ENCODE data around the gene LCN15. TPM values are rescaled to one million over a fixed set of nuclear protein-coding genes. Genes with fewer than 3 reads are reported as not detected.

Gene LCN15
- total RNA-seq, 4 donors from 2014 or later, result 1.5 to 9.3 TPM; not detected in 2

GRCh38 chr9:136745389-136746154 lies 18.7 kb downstream of the LCN15 start:
- H3K27me3 ChIP-seq, result peaks cover 0 to 20% of the 10 kb centered on the region in 2 donors
- H3K4me1 ChIP-seq, result peaks cover 0 to 30% (median 13%) of the 10 kb centered on the region in 4 donors
- no peaks in the 10 kb centered on the region for H3K9me3 ChIP-seq
- TF ChIP-seq POLR2A (IDR thresholded peaks at IDR 0.05), result no peak
- TF ChIP-seq, protein P1, sequence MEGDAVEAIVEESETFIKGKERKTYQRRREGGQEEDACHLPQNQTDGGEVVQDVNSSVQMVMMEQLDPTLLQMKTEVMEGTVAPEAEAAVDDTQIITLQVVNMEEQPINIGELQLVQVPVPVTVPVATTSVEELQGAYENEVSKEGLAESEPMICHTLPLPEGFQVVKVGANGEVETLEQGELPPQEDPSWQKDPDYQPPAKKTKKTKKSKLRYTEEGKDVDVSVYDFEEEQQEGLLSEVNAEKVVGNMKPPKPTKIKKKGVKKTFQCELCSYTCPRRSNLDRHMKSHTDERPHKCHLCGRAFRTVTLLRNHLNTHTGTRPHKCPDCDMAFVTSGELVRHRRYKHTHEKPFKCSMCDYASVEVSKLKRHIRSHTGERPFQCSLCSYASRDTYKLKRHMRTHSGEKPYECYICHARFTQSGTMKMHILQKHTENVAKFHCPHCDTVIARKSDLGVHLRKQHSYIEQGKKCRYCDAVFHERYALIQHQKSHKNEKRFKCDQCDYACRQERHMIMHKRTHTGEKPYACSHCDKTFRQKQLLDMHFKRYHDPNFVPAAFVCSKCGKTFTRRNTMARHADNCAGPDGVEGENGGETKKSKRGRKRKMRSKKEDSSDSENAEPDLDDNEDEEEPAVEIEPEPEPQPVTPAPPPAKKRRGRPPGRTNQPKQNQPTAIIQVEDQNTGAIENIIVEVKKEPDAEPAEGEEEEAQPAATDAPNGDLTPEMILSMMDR (IDR thresholded peaks at IDR 0.05), result no peak
- H3K4me3 ChIP-seq, result peak overlapping the region in 1 of 4 donors; percentile 5
- no peak for DNase-seq
- H3K36me3 ChIP-seq, result no peaks in the 10 kb centered on the region
- H3K27ac ChIP-seq, result no peak overlapping the region

- H3K27ac ChIP-seq, result no peak overlapping the region
- H3K27me3 ChIP-seq, result peaks cover 0 to 24% of the 10 kb centered on the region in 2 donors
- DNase-seq, result no peak
- peaks cover 0 to 30% (median 13%) of the 10 kb centered on the region in 4 donors for H3K4me1 ChIP-seq
- no peak for TF ChIP-seq POLR2A (IDR thresholded peaks at IDR 0.05)
- TF ChIP-seq, protein P1 (IDR thresholded peaks at IDR 0.05), result no peak
- H3K36me3 ChIP-seq, result no peaks in the 10 kb centered on the region
- H3K4me3 ChIP-seq, result peak overlapping the region in 1 of 4 donors; percentile 5
- no peaks in the 10 kb centered on the region for H3K9me3 ChIP-seq
Observed at GRCh38 chr9:136744773-136745172, 19.5 kb downstream of the LCN15 start.

- no peak for TF ChIP-seq POLR2A (IDR thresholded peaks at IDR 0.05)
- TF ChIP-seq, protein P1 (IDR thresholded peaks at IDR 0.05), result no peak
- no peaks in the 10 kb centered on the region for H3K9me3 ChIP-seq
- no peak for DNase-seq
- H3K4me1 ChIP-seq, result peaks cover 0 to 20% (median 10%) of the 10 kb centered on the region in 4 donors
- H3K27ac ChIP-seq, result peak overlapping the region in 1 of 4 donors; percentile 93
- H3K36me3 ChIP-seq, result no peaks in the 10 kb centered on the region
- no peak overlapping the region for H3K4me3 ChIP-seq
- H3K27me3 ChIP-seq, result peaks cover 0 to 24% of the 10 kb centered on the region in 2 donors
Observed at GRCh38 chr9:136743639-136744211, 20.6 kb downstream of the LCN15 start.

DNA sequence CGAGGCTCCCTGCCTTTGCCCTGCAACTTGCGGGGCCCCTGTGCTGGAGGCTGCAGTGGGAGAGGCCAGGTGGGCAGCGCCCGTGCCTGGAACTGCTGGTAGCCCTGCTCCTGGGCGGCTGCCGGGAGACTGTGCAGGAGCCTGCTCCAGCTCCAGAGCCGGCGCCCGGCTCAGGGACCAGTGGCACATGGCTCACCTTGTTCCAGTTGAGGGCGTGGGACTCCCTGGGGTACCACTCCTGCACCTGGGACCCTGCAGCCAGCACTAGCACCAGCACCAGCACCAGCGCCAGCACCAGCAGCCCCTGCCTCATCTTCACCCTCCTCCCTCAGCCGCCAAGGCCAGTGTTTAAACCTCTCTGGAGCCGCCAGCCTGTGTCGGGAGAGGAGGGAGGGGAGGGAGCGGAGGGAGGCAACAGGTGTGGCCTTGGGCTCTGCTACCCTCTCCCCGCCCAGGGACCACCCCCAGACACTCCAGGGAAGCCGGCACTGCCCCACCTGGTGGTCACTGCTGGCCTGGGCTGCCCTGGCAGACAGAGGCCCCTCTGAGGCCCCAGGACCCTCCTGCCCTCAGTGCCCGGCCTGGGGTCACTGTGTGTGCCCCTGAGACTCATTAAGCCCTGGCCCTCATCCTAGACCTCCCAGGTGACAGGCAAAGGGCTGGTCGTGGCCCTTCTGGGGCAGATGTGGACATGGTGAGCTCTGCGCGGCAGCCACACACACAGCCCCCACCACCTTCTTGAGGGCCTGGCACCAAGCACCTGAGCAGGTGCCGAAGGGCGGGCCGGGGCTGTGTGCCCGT lies 21.5 kb downstream of the LCN15 start, which contains the start of gene LCN10:
LCN10 (minus strand) TSS at position 350 of the 801 bp plus-strand sequence; CDS start at position 313, 37 bp downstream.
- no peak for DNase-seq
- H3K27me3 ChIP-seq, result peaks cover 0 to 24% of the 10 kb centered on the region in 2 donors
- H3K4me3 ChIP-seq, result peak within 1 kb of the TSS in 3 of 4 donors; percentile 24 to 55 (median 39)
- H3K36me3 ChIP-seq, result no peaks in the 10 kb centered on the region
- no peaks in the 10 kb centered on the region for H3K9me3 ChIP-seq
- H3K4me1 ChIP-seq, result peaks cover 0 to 19% (median 8%) of the 10 kb centered on the region in 4 donors
- peak within 1 kb of the TSS in 2 of 4 donors; percentile 52 to 93 for H3K27ac ChIP-seq
- TF ChIP-seq POLR2A (IDR thresholded peaks at IDR 0.05), result no peak
- TF ChIP-seq, protein P1 (IDR thresholded peaks at IDR 0.05), result peak in 5 of 6 experiments; percentile 6 to 24 (median 18)

DNA sequence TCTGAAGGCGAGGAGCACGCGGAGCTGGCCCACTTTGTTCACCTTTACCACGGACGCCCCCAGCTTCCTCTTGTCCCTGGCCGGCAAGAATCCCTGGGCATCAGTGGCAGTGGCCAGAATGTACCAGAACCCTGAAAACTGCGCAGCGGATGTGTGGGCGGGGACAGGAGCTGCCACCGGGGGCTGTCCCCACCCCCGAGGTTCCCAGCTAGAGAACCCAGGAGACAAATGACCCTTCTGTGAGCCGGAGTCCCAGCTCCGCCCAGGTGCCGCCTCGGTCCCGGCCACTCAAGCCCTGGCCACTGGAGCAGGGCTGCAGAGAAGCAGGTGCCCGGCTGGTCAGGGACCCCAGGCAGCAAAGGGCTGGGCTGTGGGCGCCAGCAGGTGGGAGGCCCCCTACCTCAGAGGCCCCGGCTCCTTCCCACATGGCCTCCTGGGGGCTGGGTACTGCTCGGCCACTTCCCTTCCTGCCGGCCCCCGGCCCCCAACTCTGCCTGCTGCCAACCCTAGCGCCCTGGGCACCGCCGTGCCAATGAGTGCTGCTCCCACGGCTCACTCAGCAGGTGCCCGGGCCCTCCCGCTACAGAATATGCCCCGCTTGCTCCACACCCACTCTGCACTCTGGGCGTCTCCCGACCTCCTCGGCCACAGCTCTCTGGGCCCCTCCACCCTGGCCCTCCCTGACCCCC lies 22.3 kb downstream of the LCN15 start:
- peak in 2 of 3 donors; percentile 90 to 91 for DNase-seq
- H3K27ac ChIP-seq, result peak overlapping the region in 2 of 4 donors; percentile 52 to 93
- peaks cover 0 to 24% of the 10 kb centered on the region in 2 donors for H3K27me3 ChIP-seq
- peak overlapping the region in 3 of 4 donors; percentile 24 to 55 (median 39) for H3K4me3 ChIP-seq
- H3K9me3 ChIP-seq, result no peaks in the 10 kb centered on the region
- H3K4me1 ChIP-seq, result peaks cover 0 to 19% (median 8%) of the 10 kb centered on the region in 4 donors
- no peaks in the 10 kb centered on the region for H3K36me3 ChIP-seq
- TF ChIP-seq, protein P1 (IDR thresholded peaks at IDR 0.05), result no peak
- TF ChIP-seq POLR2A (IDR thresholded peaks at IDR 0.05), result no peak

Data from Peyer's patch (tissue), 4 donors.